Activated CD8-positive, alpha-beta memory T cell treated with anti-CD3 and anti-CD28 coated beads for 1 hour (primary cell): ENCODE results near the gene IL4R.
"Not testable (repeated sequence)": the region's sequence is repeated elsewhere in the genome, so short reads cannot be mapped to it uniquely, and the experiment has no call there.

Experiments
- DNase-seq, 2 donors: peaks; one replicate each; pipeline ENCODE4 v3.0.0-alpha.2; 2020; ENCODE audit warnings: low read depth in 1 of 2; ENCODE audit errors: extremely low read depth in 1 of 2

The IL4R gene

DNA sequence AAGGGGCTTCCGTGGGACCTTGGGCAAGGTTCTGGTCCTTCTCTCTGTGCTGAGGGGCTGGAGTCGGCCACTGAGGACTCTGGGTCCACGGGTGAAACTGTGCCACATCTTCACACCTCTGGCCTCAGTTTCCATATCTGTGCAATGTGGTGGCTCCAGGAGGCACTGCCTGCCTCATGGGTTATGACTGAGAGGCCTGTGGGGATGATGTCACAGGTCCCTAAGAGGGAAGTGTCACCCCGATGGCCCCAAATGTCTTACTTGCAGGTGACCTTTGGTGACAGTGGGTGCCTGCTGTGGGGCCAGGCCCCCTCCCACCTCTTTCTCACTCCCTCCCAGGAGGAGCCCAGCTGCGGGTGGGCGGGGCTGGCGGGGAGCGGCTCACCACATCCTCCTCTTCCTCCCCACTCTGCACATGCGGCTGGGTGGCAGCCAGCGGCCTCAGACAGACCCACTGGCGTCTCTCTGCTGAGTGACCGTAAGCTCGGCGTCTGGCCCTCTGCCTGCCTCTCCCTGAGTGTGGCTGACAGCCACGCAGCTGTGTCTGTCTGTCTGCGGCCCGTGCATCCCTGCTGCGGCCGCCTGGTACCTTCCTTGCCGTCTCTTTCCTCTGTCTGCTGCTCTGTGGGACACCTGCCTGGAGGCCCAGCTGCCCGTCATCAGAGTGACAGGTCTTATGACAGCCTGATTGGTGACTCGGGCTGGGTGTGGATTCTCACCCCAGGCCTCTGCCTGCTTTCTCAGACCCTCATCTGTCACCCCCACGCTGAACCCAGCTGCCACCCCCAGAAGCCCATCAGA, 88.2 kb downstream of the IL4R start, which contains the start of gene IL21R:
Gene IL21R (plus strand): TSS at position 407 of the 801 bp plus-strand sequence. CDS start 27,898 bp downstream, outside the sequence.
- peak; percentile 74 to 85 for DNase-seq

DNA sequence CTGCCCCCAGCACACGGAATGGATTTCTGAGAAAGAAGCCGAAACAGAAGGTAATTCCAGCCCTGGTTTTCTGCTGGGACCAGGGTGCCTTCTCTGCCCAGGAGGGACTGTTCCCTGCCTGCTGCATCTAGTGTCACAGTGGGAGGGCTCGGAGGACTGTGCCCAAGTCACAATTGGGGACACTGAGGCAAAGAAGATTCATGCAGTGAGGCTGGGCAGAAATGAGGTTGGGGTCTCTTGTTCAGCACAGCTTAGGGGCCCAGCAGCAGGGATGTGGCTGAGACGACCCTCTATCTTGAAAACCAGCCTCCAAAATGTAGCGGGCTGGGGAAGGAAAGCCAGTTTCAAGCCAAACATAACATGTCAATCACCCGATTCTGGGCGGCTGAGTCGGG, 88.8 kb downstream of the IL4R start:
- DNase-seq, result no peak

DNA sequence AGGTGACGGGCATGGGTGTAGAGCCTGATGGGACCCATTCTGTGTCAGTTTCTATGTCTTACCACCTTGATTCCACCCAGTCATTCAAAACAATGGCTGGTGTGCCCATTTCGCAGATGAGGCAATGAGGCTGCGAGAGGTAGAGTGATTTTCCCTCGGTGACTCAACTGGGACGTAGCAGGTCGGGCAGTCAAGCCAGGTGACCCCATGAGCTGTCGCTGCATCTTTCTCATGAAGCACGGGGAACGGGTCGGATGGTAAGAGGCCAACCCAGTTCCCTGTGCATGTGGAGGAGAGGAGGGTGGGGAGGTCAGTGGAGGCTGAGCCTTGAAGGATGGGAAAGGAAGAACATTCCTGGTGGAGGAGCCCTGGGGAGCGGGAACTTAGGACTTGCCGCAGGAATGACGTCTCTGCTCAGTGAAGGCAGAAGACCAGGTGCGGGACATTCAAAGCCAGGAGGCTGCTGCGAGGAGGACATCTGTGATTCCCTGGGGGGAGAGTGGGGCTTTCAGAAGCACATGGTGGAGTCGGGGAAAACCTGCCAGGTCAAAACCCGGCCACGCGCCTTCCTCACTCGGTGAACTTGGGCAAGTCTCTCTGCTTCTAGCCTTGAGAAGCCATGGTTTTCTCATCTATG, 89.3 kb downstream of the IL4R start:
- no peak for DNase-seq

DNA sequence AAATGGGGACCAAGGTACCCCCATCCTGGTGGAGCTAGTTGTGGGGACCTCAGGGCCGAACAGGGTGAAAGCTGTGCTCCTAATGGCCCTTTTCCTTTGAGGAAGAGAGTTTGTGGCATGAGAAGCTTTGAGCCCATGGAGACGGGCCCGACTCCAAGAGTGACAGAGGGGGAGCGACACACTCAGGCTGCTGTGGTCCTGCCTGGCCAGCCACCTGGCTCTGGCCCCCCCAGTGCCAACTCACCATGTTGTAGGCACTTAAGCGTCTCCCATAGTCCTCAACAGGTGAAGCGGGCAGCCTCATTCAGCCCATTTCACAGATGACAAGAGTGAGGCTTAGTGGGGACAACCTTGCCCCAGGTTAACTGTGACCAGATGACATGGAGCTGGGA, 89.8 kb downstream of the IL4R start:
- DNase-seq, result no peak

DNA sequence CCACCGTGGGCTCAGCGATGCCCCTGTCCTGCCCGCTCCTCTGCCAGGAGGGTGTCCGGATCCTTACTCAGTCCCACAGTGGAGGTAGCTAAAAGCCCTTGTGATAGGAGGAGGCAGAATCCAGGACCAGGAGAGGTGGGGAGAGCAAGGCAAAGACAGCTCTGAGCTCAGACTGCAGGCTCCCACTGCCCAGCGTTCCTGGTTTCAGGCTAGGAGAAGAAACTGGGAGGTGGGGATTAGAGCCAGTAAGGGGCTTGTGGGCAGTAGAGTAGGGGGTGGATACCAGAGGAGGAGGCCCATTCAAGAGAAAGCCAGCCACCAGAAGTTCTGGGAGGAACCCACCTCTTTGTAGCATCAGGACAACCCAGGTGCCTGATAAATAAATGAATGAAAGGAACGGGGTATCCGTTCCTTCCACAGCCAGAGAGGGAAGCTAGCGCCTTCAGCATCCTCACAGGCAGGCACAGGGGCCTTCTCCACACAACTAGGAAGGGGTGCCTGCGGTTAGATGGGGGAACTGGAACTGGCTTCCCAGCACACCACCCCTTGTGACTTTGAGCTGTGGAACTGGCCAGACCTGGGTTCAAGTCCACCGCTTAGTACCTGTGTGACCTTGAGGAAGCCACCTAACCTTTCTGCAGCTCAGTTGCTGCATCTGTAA, 90.5 kb downstream of the IL4R start:
- no peak for DNase-seq

DNA sequence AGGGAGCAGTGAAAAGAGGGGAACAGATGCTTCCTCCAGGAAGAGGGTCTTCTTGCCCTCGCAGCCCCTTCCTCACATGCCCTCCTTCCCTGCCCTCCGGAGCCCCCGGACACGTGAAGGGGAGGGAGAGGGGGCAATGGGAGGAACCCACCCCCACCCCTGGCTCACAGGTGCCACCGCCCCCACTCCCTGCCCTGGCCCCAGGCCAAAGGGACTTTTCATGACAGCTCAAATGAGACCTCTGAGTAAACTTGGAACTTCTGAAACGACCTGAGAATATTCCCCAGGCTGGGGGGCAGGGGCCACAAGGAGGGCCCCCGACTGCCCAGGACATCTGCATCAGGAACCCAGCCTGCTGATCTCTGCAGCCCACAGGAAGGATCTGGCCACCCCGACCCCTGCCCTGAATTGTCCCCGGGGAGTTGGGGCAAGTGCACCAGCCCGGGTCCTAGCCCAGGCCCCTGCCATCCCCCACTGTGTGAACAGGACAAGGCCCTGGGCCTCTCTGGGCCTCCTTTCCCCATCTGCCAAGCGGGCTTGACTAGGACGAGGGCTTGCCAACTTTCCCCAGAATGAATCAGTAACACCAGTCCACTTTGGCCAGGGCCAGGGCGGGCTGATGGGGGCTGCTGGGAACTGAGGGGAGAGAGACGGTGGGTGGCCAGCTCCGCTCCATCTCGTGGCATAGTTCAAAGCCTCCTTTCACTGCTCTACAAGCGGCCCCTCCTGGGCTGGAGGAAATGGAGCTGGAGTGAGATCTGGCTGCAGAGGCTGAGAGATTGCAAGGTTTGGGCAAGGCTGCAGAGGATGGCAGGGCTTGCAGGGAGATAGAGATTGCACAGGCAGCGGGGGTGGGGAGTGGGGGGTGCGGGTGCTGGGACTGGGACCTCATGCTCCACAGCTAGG, 92.0 kb downstream of the IL4R start:
- DNase-seq, result peak in 1 of 2 donors; percentile 28

DNA sequence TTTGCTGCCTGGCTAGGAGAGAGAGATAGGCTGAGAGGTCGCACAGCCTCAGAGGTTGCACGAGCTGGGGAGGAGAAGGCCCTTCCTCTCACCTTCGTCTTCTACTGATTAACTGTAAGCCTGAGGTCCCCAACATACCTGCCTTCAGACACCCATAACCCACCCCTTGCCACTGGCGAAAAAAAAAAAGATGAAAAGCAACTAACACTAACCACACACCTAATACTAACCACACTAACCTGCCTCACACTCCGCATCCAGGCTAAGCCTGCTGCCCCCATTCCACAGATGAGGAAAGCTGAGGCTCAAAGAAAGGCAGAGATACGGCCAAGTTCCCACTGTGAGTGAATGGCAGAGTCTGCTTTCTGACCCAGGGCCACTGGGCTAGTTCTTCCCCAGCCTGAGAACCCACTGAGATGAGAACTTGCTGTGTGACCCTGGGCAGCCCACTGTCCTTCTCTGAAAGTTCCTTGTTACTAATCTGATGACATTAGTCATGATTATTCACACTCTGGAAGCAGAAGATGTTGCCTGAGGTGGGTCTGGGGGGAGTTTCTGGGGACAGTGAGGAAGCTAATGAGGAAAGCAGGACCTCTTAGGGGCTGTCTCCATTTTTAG, 92.8 kb downstream of the IL4R start:
- DNase-seq, result no peak

DNA sequence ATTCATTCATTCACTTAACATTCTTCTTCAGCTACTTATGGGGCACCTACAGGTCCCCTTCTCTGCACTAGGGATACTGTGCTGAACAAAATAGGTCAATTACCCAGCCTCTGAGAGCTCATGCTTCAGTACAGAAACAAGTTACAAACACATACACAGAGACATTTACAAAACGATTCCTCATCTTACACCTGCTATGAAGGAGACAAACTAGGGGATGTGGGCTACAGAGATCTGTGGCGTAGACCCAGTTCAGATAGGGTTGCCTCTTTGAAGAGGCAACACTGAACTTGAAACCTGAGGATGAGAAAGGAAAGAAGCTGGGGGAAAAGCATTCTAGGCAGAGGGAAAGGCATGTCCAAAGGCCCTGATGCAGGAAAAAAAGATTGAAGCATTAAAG, 93.4 kb downstream of the IL4R start:
- DNase-seq, result no peak

DNA sequence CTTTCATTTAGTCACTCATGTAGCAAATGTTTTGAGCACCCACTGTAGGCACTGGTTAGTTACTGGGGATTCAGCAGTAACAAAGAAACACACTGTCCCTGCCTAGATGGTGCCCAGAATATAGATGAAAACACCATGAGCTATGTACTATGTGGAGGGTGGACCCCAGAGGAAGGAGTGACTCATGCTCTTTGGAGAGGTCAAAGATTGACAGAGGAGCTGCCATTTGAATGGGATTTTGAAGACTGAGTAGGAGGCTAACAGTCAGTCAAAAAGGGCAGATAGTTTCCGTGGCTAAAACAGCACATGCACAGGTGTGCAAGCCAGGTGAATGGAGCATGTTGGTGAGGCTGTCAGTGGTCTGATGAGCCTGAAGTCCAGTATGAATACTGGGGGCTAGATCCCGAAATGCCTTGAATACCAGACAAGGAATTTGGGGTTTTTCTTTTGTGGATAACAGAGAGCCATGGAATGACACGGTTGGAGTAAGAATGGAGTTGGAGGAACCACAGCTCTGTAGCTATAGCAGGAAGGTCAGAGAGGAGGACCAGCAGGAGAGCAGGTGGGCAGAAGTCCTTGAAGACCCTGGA, 94.3 kb downstream of the IL4R start:
- DNase-seq, result no peak

DNA sequence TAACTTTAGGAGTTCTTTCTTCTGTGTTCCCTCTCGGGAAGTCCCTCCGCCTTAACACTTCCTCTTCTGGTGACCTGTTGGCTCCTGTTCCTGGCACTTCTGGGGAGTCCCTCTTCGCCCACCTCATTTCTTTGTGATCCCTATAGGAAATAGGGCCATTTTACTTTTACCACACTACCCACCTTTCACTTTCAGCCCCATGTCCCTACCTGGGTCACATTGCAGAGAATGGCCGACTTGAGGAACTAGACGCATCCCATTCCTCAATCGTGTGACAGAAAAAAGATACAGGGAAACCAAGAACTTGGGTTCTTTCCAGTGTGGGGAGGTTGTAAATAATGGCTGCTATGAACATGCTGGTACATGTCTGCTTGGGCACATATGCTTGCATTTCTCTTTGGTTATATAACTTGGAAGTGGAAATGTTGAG, 94.8 kb downstream of the IL4R start:
- DNase-seq, result no peak

DNA sequence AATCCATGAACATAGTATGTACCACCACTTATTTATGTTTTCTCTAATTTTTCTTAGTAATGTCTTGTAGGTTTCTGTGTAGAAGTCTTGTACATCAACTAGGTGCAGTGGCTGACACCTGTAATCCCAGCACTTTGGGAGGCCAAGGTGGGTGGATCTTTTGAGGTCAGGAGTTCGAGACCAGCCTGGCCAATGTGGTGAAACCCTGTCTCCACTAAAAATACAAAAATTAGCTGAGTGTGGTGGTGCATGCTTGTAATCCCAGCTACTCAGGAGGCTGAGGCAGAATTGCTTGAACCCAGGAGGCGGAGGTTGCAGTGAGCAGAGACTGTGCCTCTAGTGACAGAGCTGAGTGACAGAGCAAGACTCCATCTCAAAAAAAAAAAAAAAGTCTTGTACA, 96.2 kb downstream of the IL4R start:
- DNase-seq, result not testable (repeated sequence)

DNA sequence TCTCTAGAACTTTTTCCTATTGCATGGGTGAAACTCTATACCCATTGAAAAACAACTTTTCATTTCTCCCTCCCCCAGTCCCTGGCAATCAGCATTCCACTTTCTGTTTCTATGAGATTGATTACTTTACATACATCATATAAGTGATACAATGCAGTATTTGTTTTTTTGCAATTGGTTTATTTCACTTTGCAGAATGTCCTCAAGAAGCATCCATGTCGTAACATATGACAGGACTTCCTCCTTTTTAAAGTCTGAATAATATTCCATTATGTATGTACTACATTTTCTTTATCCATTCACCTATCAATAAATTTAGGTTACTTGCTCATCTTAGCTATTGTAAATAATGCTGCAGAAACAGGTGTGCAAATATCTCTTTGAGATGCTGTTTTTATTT, 97.0 kb downstream of the IL4R start:
- DNase-seq, result no peak

DNA sequence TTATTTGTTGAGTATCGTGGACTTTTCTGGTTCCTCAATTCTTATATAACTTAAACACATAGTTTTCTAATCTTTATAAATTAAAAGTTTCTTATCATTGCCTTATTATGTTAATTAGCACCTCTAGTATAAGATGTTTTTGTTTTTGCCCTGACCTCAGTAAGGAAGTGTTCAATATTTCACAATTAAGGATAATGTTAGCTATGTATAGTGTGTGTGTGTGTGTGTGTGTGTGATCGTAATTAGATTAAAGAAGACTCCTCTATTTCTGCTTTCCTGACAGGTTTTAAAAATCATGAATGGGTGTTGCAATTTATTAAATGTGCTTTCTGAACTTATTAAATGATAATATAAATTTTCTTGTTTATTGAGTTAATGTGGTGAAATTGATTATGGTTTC, 100.2 kb downstream of the IL4R start:
- no peak for DNase-seq
